Measurements from ENCODE around the gene IFT43.

Gene IFT43

GRCh38 chr14:76109087-76109880, 123.7 kb downstream of the IFT43 start:
- no peak overlapping the region for H3K4me3 ChIP-seq (ENCODE audit: low read length)
- no peak for TF ChIP-seq ZNF274 (IDR thresholded peaks at IDR 0.05; ENCODE audit: low read depth, low read length)

GRCh38 chr14:76112889-76113624, 127.5 kb downstream of the IFT43 start:
- no peak for TF ChIP-seq ZNF274 (IDR thresholded peaks at IDR 0.05; ENCODE audit: low read depth, low read length)
- no peak overlapping the region for H3K4me3 ChIP-seq (ENCODE audit: low read length)

DNA sequence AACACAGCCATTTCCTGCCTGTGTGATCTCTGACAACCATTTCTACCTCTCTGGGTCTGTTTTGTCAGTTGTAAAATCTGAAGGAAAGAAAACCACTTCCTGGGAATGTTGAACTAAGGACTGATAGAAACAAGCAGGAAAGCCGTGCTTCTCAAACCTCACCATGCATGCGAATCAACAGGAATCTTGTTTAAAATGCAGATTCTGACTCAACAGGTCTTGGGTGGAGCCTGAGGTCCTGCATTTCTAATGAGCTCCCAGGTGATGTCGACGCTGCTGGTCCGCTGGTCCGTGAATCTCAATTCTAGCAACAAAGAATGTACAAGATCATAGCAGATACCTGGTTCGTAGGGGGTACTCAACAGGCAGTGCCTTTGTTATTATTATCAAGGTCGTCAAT, 128.1 kb downstream of the IFT43 start:
- H3K4me3 ChIP-seq (ENCODE audit: low read length) = no peak overlapping the region
- TF ChIP-seq ZNF274 (IDR thresholded peaks at IDR 0.05; ENCODE audit: low read depth, low read length) = no peak

DNA sequence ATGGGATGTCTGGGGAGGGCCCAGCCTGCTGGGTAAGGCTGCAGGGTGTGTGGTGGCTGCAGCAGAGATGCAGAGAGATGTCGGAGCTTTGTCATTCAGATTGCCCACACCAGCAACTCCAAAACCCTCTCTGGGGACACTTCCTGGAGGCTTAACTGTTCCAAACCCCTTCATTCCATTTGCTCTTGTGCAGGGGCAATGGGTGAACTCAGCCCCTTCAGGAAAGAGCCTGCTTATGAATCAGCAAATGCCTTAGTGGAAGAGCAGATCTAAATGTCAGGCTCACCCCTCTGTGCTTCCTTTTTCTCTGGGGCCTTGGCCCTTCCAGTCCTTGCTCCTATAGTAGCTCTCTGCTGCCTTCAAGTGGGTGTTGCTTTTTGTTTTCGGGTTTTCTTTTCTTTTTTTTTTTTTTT, 129.5 kb downstream of the IFT43 start:
- no peak overlapping the region for H3K4me3 ChIP-seq (ENCODE audit: low read length)
- no peak for TF ChIP-seq ZNF274 (IDR thresholded peaks at IDR 0.05; ENCODE audit: low read depth, low read length)

GRCh38 chr14:76117789-76118484, 132.4 kb downstream of the IFT43 start:
- H3K4me3 ChIP-seq (ENCODE audit: low read length) = no peak overlapping the region
- no peak for TF ChIP-seq ZNF274 (IDR thresholded peaks at IDR 0.05; ENCODE audit: low read depth, low read length)

DNA sequence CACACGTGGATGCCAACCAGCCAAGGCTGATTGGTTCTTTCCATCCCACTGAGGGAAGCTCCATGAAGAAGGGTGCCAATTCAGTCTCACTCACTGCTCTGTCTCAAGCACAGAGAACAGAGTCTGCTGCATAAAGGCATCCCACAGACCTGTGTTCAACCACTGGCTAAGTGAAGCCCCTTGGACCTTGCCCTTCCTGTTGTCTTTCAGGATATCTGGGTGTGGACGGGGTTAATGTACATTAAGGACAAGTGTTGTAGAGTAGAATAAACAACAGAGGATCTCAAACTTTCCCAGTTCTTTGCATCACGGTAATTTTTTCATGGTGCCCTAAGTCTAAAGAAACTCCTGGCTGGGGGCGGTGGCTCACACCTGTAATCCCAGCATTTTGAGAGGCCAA, 133.0 kb downstream of the IFT43 start:
- no peak for TF ChIP-seq ZNF274 (IDR thresholded peaks at IDR 0.05; ENCODE audit: low read depth, low read length)
- no peak overlapping the region for H3K4me3 ChIP-seq (ENCODE audit: low read length)

GRCh38 chr14:76121089-76121748, 135.7 kb downstream of the IFT43 start:
- no peak overlapping the region for H3K4me3 ChIP-seq (ENCODE audit: low read length)
- TF ChIP-seq ZNF274 (IDR thresholded peaks at IDR 0.05; ENCODE audit: low read depth, low read length) = no peak

DNA sequence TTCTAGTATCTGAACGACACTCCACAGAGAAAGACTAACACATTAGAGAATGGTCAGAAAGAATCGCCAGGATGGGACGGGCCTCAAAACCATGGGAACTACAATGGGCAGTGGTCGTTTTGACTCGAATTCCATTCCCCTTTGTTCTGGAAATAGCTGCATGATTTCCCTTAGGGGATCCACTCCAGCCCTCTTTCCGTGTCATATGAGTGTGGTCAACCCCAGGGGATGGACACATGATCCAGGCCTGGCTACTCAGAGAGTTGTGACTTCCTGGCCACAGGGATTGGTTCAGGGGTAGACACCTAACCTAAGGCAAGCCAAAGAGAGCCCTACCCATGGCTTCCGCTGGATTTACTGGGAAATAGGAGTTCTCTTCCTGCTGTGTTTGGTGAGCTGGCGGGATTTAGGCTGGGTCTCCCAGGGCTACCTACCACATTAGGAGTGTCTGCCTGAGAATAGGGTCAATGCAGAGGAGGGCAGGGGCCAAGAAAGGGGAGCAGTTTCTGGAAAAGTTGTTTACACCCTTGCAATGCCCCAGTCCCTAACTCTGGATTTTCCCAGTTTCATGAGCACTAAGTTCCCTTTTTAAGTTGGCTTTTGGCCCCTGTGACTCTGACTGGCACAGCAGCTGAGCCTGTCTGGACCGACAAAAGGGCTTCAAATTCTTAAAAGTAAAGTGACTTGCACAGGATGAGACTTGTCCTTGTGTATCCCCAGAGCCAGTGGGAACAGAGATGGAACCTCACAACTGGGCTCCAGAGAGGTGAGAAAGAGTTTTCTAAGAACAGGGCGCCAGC, 138.1 kb downstream of the IFT43 start:
- TF ChIP-seq ZNF274 (IDR thresholded peaks at IDR 0.05; ENCODE audit: low read depth, low read length) = no peak

DNA sequence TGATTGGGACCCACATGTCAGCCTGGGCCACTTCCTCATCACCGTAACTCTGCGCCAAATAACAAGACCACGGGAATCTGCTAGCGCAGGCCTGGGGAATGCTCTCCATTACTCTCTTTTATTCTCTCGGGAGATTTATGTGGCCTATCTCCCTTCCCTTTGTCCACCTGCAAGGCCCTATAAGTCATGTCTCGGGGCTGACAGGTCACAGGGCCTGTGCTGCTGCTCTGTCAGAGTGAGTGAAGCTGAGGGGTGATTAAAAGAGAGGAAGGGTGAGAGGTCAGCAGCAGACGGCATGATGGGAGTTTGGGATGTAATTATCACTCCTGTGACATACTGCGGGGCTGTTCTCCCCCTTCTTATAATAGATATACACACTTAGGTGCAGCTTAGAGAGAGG, 139.9 kb downstream of the IFT43 start:
- no peak overlapping the region for H3K4me3 ChIP-seq (ENCODE audit: low read length)
- no peak for TF ChIP-seq ZNF274 (IDR thresholded peaks at IDR 0.05; ENCODE audit: low read depth, low read length)

More for the DNA sequence above, 138.1 kb downstream of the IFT43 start:
- no peak overlapping the region for H3K4me3 ChIP-seq (ENCODE audit: low read length)

DNA sequence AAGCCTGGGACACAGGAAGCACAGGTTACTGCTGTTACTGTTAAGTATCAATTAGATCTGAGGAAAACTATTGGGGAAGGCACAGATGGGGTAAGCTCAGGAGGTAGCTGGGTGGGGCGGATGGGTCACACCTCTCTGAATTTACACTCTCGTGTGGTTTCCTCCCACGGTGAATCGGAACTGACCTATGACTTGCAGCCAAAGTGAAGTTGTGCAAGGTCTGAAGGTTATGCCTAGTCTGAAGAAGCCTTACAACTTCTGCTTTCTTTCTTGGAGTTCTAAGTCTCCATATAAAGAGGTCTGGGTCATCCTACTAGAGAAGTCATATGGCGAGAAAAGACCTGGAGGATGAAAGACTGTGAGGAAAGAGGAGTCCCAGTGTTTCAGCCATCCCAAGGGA, 140.5 kb downstream of the IFT43 start:
- TF ChIP-seq ZNF274 (IDR thresholded peaks at IDR 0.05; ENCODE audit: low read depth, low read length) = no peak
- H3K4me3 ChIP-seq (ENCODE audit: low read length) = no peak overlapping the region

DNA sequence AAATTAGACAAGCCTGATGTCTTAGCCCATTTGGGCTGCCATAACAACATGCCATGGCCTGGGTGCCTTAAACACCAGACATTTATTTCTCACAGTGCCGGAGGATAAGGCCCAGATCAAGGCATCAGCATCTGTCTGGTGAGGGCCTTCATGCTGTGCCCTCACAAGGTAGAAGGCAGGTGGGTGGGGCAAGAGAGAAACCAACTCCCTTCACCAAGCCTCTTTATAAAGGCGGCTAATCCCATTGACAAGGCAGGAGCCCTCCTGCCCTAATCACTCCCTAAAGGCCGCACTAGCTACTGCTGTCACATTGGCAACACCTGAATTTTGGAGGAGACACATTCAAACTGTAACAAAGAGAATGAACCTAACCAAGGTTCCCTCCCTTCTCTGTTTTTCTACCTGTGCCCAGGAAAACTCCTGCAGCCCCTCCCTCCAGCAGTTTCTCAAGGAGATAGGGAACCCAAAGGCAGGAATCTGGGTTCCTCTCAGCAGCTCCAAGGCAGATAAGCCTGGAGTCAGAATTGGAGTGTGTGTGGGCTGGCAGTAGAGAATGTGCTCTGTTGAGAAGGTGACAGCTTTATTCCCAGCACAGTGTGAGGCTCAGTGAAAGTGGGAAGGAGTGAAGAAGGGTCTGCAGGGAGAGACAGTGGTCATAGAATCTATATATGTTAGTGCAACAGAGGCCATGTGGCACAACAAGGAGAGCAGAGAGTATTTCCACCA, 144.5 kb downstream of the IFT43 start:
- no peak overlapping the region for H3K4me3 ChIP-seq (ENCODE audit: low read length)
- TF ChIP-seq ZNF274 (IDR thresholded peaks at IDR 0.05; ENCODE audit: low read depth, low read length) = no peak

DNA sequence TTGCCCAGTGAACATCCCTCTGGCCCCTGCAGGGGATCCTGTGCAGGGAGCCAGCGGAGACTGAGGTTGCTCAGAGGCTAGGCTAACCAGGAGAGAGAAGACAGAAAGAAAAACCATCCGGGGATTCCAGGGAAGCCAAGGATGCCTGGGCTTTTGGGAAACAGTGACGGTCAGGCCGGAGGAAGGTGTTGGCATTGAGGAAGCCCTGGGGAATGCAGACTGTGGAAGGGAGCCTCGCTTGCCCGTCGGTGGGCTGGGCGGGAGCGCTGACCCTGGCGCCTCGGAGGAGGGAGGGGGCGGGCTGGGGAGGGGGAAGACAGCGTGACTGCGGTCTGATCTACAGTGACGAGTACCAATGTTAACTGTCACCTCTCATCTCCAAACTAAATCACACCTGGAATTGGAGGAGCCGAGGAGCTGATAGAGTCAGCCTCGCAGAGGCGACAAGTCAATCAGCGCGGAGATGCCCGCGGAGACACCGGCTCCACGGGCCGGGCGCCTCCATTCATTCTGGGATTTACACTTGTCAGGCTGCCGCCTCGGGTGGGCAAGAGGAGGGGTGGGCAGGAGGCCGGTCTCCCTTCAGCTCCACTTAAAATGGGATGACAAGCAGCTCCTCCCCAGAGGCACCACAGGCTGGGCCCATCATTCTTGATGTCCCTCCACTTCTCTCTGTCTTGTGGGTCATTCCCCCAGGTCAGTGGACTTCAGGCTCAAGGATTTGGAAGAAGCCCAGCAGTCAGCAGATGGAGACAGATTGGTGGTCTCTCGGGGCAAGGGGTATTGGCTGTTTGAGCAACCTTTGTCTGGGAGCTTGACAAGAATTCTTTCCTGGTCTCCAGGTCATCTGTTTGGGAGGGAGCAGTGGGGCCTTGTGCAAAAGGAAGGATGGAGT, 145.8 kb downstream of the IFT43 start:
- TF ChIP-seq ZNF274 (IDR thresholded peaks at IDR 0.05; ENCODE audit: low read depth, low read length) = no peak
- no peak overlapping the region for H3K4me3 ChIP-seq (ENCODE audit: low read length)
